Measurements from ENCODE around the gene STRADB.
"Not testable (repeated sequence)": the region's sequence is repeated elsewhere in the genome, so short reads cannot be mapped to it uniquely, and the experiment has no call there.

Gene STRADB

GRCh38 chr2:201470821-201471731 is 19.5 kb downstream of the STRADB start:
- TF ChIP-seq CTCF (IDR thresholded peaks at IDR 0.05; ENCODE audit: low read depth, low read length, missing control alignments) = no peak
- no peak for DNase-seq (ENCODE audit: low read depth)
- no peak overlapping the region for H3K4me3 ChIP-seq (ENCODE audit: low read depth, low read length)

GRCh38 chr2:201471732-201472393 is 20.3 kb downstream of the STRADB start:
- no peak overlapping the region for H3K4me3 ChIP-seq (ENCODE audit: low read depth, low read length)
- TF ChIP-seq CTCF (IDR thresholded peaks at IDR 0.05; ENCODE audit: low read depth, low read length, missing control alignments) = no peak
- no peak for DNase-seq (ENCODE audit: low read depth)

GRCh38 chr2:201472411-201472810 is 20.9 kb downstream of the STRADB start:
- DNase-seq (ENCODE audit: low read depth) = no peak
- no peak for TF ChIP-seq CTCF (IDR thresholded peaks at IDR 0.05; ENCODE audit: low read depth, low read length, missing control alignments)
- H3K4me3 ChIP-seq (ENCODE audit: low read depth, low read length) = no peak overlapping the region

- no peak for TF ChIP-seq CTCF (IDR thresholded peaks at IDR 0.05; ENCODE audit: low read depth, low read length, missing control alignments)
- no peak for DNase-seq (ENCODE audit: low read depth)
- H3K4me3 ChIP-seq (ENCODE audit: low read depth, low read length) = no peak overlapping the region
These were observed 31.0 kb downstream of the STRADB start for GRCh38 chr2:201482543-201482942.

GRCh38 chr2:201483342-201483741 is 31.8 kb downstream of the STRADB start:
- TF ChIP-seq CTCF (IDR thresholded peaks at IDR 0.05; ENCODE audit: low read depth, low read length, missing control alignments) = no peak
- DNase-seq (ENCODE audit: low read depth) = no peak
- no peak overlapping the region for H3K4me3 ChIP-seq (ENCODE audit: low read depth, low read length)

- DNase-seq (ENCODE audit: low read depth); H3K4me3 ChIP-seq (ENCODE audit: low read depth, low read length): not testable (repeated sequence)
These were observed 32.2 kb downstream of the STRADB start for GRCh38 chr2:201483758-201484157.

GRCh38 chr2:201484805-201485204 is 33.3 kb downstream of the STRADB start:
- no peak for TF ChIP-seq CTCF (IDR thresholded peaks at IDR 0.05; ENCODE audit: low read depth, low read length, missing control alignments)
- no peak overlapping the region for H3K4me3 ChIP-seq (ENCODE audit: low read depth, low read length)
- no peak for DNase-seq (ENCODE audit: low read depth)
